ENCODE results near the gene GRM3. TPM values are rescaled to one million over a fixed set of nuclear protein-coding genes. Genes with fewer than 3 reads are reported as not detected.

GRM3 gene
- total RNA-seq, 1 donor from 2014 or later: not detected

- Mint-ChIP-seq H3K36me3 (ENCODE audit: low read depth) (no peaks in the 10 kb centered on the region), H3K9me3 (no peaks in the 10 kb centered on the region), H3K27ac (no peak overlapping the region), H3K4me3 (ENCODE audit: low read depth) (no peak overlapping the region), H3K27me3 (ENCODE audit: low read depth) (no peaks in the 10 kb centered on the region), H3K4me1 (ENCODE audit: low read depth) (no peaks in the 10 kb centered on the region)
- intact Hi-C loops (cut with micrococcal nuclease): no loop called here
- no peak for DNase-seq (ENCODE audit: low spot score)
Observed at GRCh38 chr7:86900886-86901285, 257.2 kb downstream of the GRM3 start.

GRCh38 chr7:86904949-86905834 is 261.5 kb downstream of the GRM3 start:
- intact Hi-C loops (cut with micrococcal nuclease): no loop called here
- no peak overlapping the region for H3K27ac Mint-ChIP-seq
- H3K4me3 Mint-ChIP-seq (ENCODE audit: low read depth): no peak overlapping the region
- DNase-seq (ENCODE audit: low spot score): no peak
- H3K9me3 Mint-ChIP-seq: no peaks in the 10 kb centered on the region
- H3K36me3 Mint-ChIP-seq (ENCODE audit: low read depth): no peaks in the 10 kb centered on the region
- no peaks in the 10 kb centered on the region for H3K27me3 Mint-ChIP-seq (ENCODE audit: low read depth)
- no peaks in the 10 kb centered on the region for H3K4me1 Mint-ChIP-seq (ENCODE audit: low read depth)

- no peaks in the 10 kb centered on the region for H3K9me3 Mint-ChIP-seq
- H3K27me3 Mint-ChIP-seq (ENCODE audit: low read depth): no peaks in the 10 kb centered on the region
- no peak overlapping the region for H3K27ac Mint-ChIP-seq
- no peak for DNase-seq (ENCODE audit: low spot score)
- intact Hi-C loops (cut with micrococcal nuclease): no loop called here
- H3K36me3 Mint-ChIP-seq (ENCODE audit: low read depth): no peaks in the 10 kb centered on the region
- H3K4me3 Mint-ChIP-seq (ENCODE audit: low read depth): no peak overlapping the region
- H3K4me1 Mint-ChIP-seq (ENCODE audit: low read depth): no peaks in the 10 kb centered on the region
Observed at GRCh38 chr7:86908948-86909347, 265.2 kb downstream of the GRM3 start.

GRCh38 chr7:86911659-86912058 is 267.9 kb downstream of the GRM3 start:
- Mint-ChIP-seq H3K4me3 (ENCODE audit: low read depth) (no peak overlapping the region), H3K36me3 (ENCODE audit: low read depth) (no peaks in the 10 kb centered on the region), H3K4me1 (ENCODE audit: low read depth) (peaks cover 2% of the 10 kb centered on the region), H3K27ac (no peak overlapping the region), H3K9me3 (no peaks in the 10 kb centered on the region), H3K27me3 (ENCODE audit: low read depth) (no peaks in the 10 kb centered on the region)
- intact Hi-C loops (cut with micrococcal nuclease): no loop called here
- no peak for DNase-seq (ENCODE audit: low spot score)

GRCh38 chr7:86913709-86914108 is 270.0 kb downstream of the GRM3 start:
- no peak for DNase-seq (ENCODE audit: low spot score)
- peaks cover 2% of the 10 kb centered on the region for H3K27me3 Mint-ChIP-seq (ENCODE audit: low read depth)
- intact Hi-C loops (cut with micrococcal nuclease): no loop called here
- H3K9me3 Mint-ChIP-seq: no peaks in the 10 kb centered on the region
- no peaks in the 10 kb centered on the region for H3K36me3 Mint-ChIP-seq (ENCODE audit: low read depth)
- H3K27ac Mint-ChIP-seq: no peak overlapping the region
- no peak overlapping the region for H3K4me3 Mint-ChIP-seq (ENCODE audit: low read depth)
- H3K4me1 Mint-ChIP-seq (ENCODE audit: low read depth): peaks cover 2% of the 10 kb centered on the region

All from activated T-helper 2 cell treated with anti-CD3 and anti-CD28 coated beads, Interferon-gamma antibody, Interleukin-2, Interleukin-4, amounts not matched to agents 10 μg/mL and 5 μg/mL and 100 μg/mL, durations not matched to agents 14 hours and 24 hours and 36 hours (primary cell).